Central memory CD8-positive, alpha-beta T cell (primary cell): ENCODE measurements around the gene RAB7B.
"Not testable (repeated sequence)": the region's sequence is repeated elsewhere in the genome, so short reads cannot be mapped to it uniquely, and the experiment has no call there.

Source experiments
- ATAC-seq: fragments of 150-1000 bp; cut with Tn5 transposase; replicated peaks from 2 replicates; pipeline ENCODE4 v1.10.0; 2022; ENCODE audit warnings: mild to moderate bottlenecking, moderate FRiP score, moderate number of reproducible peaks; ENCODE audit not compliant: poor library complexity, severe bottlenecking; ENCODE audit errors: extremely low read depth
- DNase-seq, 2 donors: peaks; one replicate each; pipeline ENCODE4 v3.0.0; 2021; ENCODE audit warnings: low spot score in 2 of 2
- H3K27ac Mint-ChIP-seq: one replicate; pipeline ENCODE4 v1.8.0; 2022; ENCODE audit warnings: low read depth, mild to moderate bottlenecking, moderate library complexity, mixed read lengths
- H3K27me3 Mint-ChIP-seq: one replicate; pipeline ENCODE4 v1.8.0; 2022; ENCODE audit warnings: mixed read lengths
- H3K36me3 Mint-ChIP-seq: one replicate; pipeline ENCODE4 v1.8.0; 2022; ENCODE audit warnings: mild to moderate bottlenecking, moderate library complexity, mixed read lengths; ENCODE audit not compliant: insufficient read depth
- H3K4me1 Mint-ChIP-seq: one replicate; pipeline ENCODE4 v1.8.0; 2022; ENCODE audit warnings: mixed read lengths
- H3K4me3 Mint-ChIP-seq: one replicate; pipeline ENCODE4 v1.8.0; 2022; ENCODE audit warnings: mild to moderate bottlenecking, moderate library complexity, mixed read lengths
- H3K9me3 Mint-ChIP-seq: one replicate; pipeline ENCODE4 v1.8.0; 2022; ENCODE audit warnings: mixed read lengths

Gene RAB7B

GRCh38 chr1:206001476-206001888 lies 1.7 kb downstream of the RAB7B start:
- DNase-seq, result no peak
- H3K36me3 Mint-ChIP-seq, result peaks cover 2% of the 10 kb centered on the region
- no peaks in the 10 kb centered on the region for H3K4me1 Mint-ChIP-seq
- no peak overlapping the region for H3K4me3 Mint-ChIP-seq
- peaks cover 22% of the 10 kb centered on the region for H3K27me3 Mint-ChIP-seq
- no peaks in the 10 kb centered on the region for H3K9me3 Mint-ChIP-seq
- no peak overlapping the region for H3K27ac Mint-ChIP-seq
- no peak for ATAC-seq

DNA sequence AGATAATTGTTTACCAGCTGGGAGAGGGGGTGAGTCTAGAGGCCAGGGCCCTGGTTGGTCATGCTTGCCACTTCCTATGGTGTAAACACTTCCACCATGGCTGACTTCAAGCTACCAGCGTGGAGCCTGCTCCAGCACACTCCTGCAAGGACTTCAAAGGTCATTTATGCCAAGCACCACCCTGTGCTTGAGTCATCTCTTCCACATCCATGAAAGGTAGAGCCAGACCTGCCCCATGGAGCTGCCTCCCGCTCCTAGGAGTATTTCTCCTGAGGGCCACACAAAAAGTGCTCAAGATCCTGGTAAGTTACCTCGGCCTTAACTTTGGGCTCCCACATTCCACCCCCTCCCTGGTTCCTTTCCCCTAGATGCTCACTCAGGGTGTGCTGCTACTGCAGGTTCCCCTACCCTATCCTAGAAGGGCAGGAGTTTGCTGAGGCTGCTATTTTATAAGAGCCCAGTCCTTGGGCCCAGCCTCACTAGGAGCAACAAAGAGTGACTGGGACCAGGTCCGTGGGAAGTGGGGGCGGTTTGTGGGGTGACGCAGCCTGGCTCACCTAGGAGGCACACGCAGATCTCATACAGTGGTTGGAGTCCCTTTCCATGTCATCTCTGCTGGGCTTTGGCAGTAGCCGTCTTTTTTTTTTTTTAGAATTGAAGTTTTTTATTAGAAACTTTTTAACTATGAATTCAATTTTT lies 2.4 kb downstream of the RAB7B start:
- Mint-ChIP-seq H3K27ac (no peak overlapping the region), H3K4me1 (no peaks in the 10 kb centered on the region), H3K9me3 (no peaks in the 10 kb centered on the region), H3K36me3 (peaks cover 2% of the 10 kb centered on the region), H3K27me3 (peaks cover 18% of the 10 kb centered on the region), H3K4me3 (no peak overlapping the region)
- DNase-seq (no peak), ATAC-seq (no peak)

GRCh38 chr1:205998457-205999241 lies 4.5 kb downstream of the RAB7B start:
- H3K36me3 Mint-ChIP-seq, result no peaks in the 10 kb centered on the region
- peaks cover 16% of the 10 kb centered on the region for H3K27me3 Mint-ChIP-seq
- no peaks in the 10 kb centered on the region for H3K4me1 Mint-ChIP-seq
- no peak overlapping the region for H3K27ac Mint-ChIP-seq
- DNase-seq, result no peak
- no peak for ATAC-seq
- H3K9me3 Mint-ChIP-seq, result no peaks in the 10 kb centered on the region
- H3K4me3 Mint-ChIP-seq, result no peak overlapping the region

DNA sequence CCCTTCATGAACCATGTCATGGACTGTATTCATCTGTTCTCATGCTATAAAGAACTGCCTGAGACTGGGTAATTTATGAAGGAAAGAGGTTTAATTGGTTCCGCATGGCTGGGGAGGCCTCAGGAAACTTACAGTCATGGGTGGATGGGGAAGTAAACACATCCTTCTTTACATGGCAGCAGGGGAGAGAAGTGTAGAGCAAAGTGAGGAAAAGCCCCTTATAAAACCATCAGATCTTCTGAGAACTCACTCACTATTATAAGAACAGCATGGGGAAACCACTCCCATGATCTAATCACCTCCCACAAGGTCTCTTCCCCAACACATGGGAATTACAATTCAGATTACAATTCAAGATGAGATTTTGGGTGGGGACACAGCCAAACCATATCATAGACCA lies 6.6 kb downstream of the RAB7B start:
- H3K4me3 Mint-ChIP-seq, result not testable (repeated sequence)
- H3K27me3 Mint-ChIP-seq, result peaks cover 24% of the 10 kb centered on the region

DNA sequence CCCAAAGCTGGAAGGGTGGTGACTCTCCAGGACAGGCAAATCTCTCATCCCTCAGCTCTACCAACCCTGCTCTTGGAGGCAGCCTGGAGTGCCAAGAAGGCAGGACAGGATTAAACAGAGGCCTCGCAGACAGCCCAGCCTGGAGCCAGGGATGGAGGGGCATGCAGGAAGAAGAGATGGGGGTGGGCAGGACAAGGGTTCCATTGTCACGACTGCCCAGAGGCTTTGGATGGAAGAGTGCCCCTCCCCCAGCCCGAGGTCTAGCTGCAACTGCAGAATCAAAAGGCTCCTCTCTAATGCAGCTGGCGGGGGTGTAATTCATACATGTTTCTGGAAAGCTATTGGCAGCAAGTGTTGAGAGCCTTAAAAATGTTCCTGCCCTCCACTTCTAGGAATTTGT lies 8.8 kb downstream of the RAB7B start:
- H3K27me3 Mint-ChIP-seq, result peaks cover 47% of the 10 kb centered on the region
- no peaks in the 10 kb centered on the region for H3K9me3 Mint-ChIP-seq
- H3K36me3 Mint-ChIP-seq, result no peaks in the 10 kb centered on the region
- no peak for DNase-seq
- H3K4me1 Mint-ChIP-seq, result no peaks in the 10 kb centered on the region
- no peak overlapping the region for H3K27ac Mint-ChIP-seq
- no peak overlapping the region for H3K4me3 Mint-ChIP-seq
- ATAC-seq, result no peak

More for the DNA sequence above, 6.6 kb downstream of the RAB7B start:
- ATAC-seq, H3K4me1 Mint-ChIP-seq, H3K9me3 Mint-ChIP-seq, DNase-seq, H3K36me3 Mint-ChIP-seq, H3K27ac Mint-ChIP-seq: not testable (repeated sequence)

DNA sequence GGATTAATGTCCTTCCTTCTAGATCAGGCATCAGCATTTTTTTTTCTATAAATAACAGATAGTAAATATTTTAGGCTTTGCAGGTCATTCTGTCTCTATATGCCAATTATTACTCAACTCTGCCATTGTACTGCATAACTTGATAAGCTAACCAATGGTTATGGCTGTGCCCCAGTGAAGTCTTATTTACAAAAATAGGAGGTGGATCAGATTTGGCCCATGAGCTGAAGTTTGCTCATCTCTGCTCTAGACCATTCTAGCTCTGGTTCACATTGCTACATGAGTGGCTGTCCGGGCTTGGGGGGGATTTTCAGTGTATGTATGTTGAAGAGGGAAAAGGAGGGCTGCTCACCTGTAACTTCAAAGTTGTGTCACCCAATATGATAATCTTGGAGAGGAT lies 10.1 kb downstream of the RAB7B start:
- Mint-ChIP-seq H3K9me3 (no peaks in the 10 kb centered on the region), H3K27ac (no peak overlapping the region), H3K4me1 (no peaks in the 10 kb centered on the region), H3K4me3 (no peak overlapping the region), H3K36me3 (no peaks in the 10 kb centered on the region), H3K27me3 (peaks cover 53% of the 10 kb centered on the region)
- DNase-seq, result no peak
- no peak for ATAC-seq

- Mint-ChIP-seq H3K27me3 (peaks cover 48% of the 10 kb centered on the region), H3K4me1 (no peaks in the 10 kb centered on the region), H3K36me3 (no peaks in the 10 kb centered on the region), H3K27ac (no peak overlapping the region), H3K9me3 (no peaks in the 10 kb centered on the region), H3K4me3 (no peak overlapping the region)
- DNase-seq (no peak), ATAC-seq (no peak)
Observed at GRCh38 chr1:205992218-205992882, 10.8 kb downstream of the RAB7B start.

- Mint-ChIP-seq H3K27me3 (peaks cover 37% of the 10 kb centered on the region), H3K27ac (no peak overlapping the region), H3K36me3 (no peaks in the 10 kb centered on the region), H3K4me1 (no peaks in the 10 kb centered on the region), H3K4me3 (no peak overlapping the region), H3K9me3 (no peaks in the 10 kb centered on the region)
- DNase-seq (no peak), ATAC-seq (no peak)
Observed at GRCh38 chr1:205991237-205991636, 12.0 kb downstream of the RAB7B start.

DNA sequence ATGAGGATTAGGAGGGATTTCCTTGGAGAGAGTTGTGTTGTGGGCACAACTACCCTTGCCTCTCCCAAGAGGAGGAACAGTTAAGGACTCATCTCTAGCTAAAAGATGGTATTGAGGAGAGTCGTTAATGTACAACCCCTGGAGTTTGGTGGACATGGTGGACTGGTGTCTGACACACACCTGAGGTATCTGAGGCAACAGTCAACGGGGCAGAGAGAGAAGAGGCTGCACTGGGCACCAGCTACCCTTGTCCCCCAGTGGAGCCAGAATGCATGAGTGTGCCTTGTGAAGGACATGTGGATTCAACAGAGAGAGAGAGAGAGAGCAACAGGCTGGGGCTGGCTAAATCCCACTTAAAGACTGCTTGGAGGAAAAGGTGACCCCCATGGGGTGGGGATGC lies 13.0 kb downstream of the RAB7B start:
- Mint-ChIP-seq H3K27me3 (peaks cover 37% of the 10 kb centered on the region), H3K4me3 (no peak overlapping the region), H3K4me1 (no peaks in the 10 kb centered on the region), H3K27ac (no peak overlapping the region), H3K9me3 (no peaks in the 10 kb centered on the region), H3K36me3 (no peaks in the 10 kb centered on the region)
- DNase-seq, result no peak
- ATAC-seq, result no peak

DNA sequence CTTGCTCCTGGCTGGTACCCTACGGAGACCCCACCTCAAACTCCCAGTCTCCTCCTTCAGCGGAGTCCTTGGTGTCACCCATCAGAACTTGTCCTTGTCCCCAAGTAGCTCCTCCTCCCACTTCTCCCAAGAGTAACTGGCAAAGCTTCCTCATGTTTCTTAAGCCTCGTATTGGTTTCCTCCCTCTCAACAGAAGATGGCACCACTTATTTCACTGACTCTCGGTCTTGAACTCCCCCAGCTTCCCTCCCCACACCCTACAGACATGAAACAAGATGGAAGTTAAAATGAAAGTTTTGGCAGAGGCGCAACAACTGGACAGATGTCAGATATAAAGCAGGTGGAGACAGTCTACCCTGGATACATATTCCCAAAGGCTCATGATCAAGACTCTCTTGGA lies 13.4 kb downstream of the RAB7B start:
- ATAC-seq (no peak), DNase-seq (no peak)
- no peaks in the 10 kb centered on the region for H3K9me3 Mint-ChIP-seq
- H3K4me1 Mint-ChIP-seq, result no peaks in the 10 kb centered on the region
- H3K27me3 Mint-ChIP-seq, result peaks cover 37% of the 10 kb centered on the region
- H3K27ac Mint-ChIP-seq, result no peak overlapping the region
- no peaks in the 10 kb centered on the region for H3K36me3 Mint-ChIP-seq
- no peak overlapping the region for H3K4me3 Mint-ChIP-seq

GRCh38 chr1:205988585-205988995 lies 14.6 kb downstream of the RAB7B start:
- no peak overlapping the region for H3K4me3 Mint-ChIP-seq
- H3K36me3 Mint-ChIP-seq, result no peaks in the 10 kb centered on the region
- H3K27ac Mint-ChIP-seq, result no peak overlapping the region
- H3K9me3 Mint-ChIP-seq, result no peaks in the 10 kb centered on the region
- no peak for DNase-seq
- peaks cover 37% of the 10 kb centered on the region for H3K27me3 Mint-ChIP-seq
- H3K4me1 Mint-ChIP-seq, result no peaks in the 10 kb centered on the region
- ATAC-seq, result no peak

- Mint-ChIP-seq H3K4me3 (no peak overlapping the region), H3K4me1 (no peaks in the 10 kb centered on the region), H3K27ac (no peak overlapping the region), H3K27me3 (peaks cover 31% of the 10 kb centered on the region), H3K9me3 (no peaks in the 10 kb centered on the region), H3K36me3 (no peaks in the 10 kb centered on the region)
- ATAC-seq (no peak), DNase-seq (no peak)
Observed at GRCh38 chr1:205986861-205987260, 16.3 kb downstream of the RAB7B start.

- H3K36me3 Mint-ChIP-seq, result no peaks in the 10 kb centered on the region
- ATAC-seq, result no peak
- no peak overlapping the region for H3K27ac Mint-ChIP-seq
- no peaks in the 10 kb centered on the region for H3K4me1 Mint-ChIP-seq
- H3K9me3 Mint-ChIP-seq, result no peaks in the 10 kb centered on the region
- H3K4me3 Mint-ChIP-seq, result no peak overlapping the region
- H3K27me3 Mint-ChIP-seq, result peaks cover 25% of the 10 kb centered on the region
- DNase-seq, result no peak
Observed at GRCh38 chr1:205986292-205986691, 16.9 kb downstream of the RAB7B start.
